ENCODE results near the gene ATAT1.

DNA sequence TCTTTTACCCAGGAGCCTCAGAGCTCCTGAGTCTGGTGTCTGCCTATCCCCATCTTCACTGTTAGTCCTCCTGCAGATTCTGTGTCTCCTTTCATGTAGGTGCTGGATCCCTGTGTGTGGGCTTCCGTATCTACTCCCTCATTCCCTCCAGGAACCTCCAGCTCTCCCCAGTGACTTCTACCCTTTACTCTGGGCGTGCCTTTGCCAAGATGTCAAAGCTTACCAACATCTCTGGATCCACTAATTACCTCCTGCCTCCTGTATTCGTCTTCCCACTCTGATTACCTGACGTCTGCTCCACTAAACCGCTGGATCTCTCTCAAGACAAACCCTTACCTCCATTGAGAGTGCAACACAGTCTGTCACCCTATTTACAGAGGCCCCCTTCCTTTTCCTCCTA is 18.1 kb downstream of the ATAT1 start:
- TF ChIP-seq CTCF (IDR thresholded peaks at IDR 0.05; ENCODE audit: poor library complexity, severe bottlenecking) (no peak), EZH2 (IDR thresholded peaks at IDR 0.05; ENCODE audit: borderline replicate concordance, insufficient read depth, low read length, poor library complexity, severe bottlenecking) (no peak)
- TF ChIP-seq, protein P1, sequence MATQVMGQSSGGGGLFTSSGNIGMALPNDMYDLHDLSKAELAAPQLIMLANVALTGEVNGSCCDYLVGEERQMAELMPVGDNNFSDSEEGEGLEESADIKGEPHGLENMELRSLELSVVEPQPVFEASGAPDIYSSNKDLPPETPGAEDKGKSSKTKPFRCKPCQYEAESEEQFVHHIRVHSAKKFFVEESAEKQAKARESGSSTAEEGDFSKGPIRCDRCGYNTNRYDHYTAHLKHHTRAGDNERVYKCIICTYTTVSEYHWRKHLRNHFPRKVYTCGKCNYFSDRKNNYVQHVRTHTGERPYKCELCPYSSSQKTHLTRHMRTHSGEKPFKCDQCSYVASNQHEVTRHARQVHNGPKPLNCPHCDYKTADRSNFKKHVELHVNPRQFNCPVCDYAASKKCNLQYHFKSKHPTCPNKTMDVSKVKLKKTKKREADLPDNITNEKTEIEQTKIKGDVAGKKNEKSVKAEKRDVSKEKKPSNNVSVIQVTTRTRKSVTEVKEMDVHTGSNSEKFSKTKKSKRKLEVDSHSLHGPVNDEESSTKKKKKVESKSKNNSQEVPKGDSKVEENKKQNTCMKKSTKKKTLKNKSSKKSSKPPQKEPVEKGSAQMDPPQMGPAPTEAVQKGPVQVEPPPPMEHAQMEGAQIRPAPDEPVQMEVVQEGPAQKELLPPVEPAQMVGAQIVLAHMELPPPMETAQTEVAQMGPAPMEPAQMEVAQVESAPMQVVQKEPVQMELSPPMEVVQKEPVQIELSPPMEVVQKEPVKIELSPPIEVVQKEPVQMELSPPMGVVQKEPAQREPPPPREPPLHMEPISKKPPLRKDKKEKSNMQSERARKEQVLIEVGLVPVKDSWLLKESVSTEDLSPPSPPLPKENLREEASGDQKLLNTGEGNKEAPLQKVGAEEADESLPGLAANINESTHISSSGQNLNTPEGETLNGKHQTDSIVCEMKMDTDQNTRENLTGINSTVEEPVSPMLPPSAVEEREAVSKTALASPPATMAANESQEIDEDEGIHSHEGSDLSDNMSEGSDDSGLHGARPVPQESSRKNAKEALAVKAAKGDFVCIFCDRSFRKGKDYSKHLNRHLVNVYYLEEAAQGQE (IDR thresholded peaks at IDR 0.05; ENCODE audit: borderline replicate concordance): no peak

All from neural cell (in vitro differentiated cells).